T-helper 22 cell (primary cell): ENCODE measurements around the gene TBCD.
"Not testable (repeated sequence)": the region's sequence is repeated elsewhere in the genome, so short reads cannot be mapped to it uniquely, and the experiment has no call there.

Experiments used
- DNase-seq: peaks from one replicate; pipeline ENCODE4 v3.0.0-alpha.2; 2020; ENCODE audit warnings: low read depth

TBCD gene

GRCh38 chr17:82767041-82767754 lies 15.3 kb downstream of the TBCD start:
- DNase-seq: no peak

GRCh38 chr17:82769041-82769440 lies 17.2 kb downstream of the TBCD start:
- DNase-seq: no peak

- DNase-seq: no peak
Measured at GRCh38 chr17:82772026-82772425, 20.2 kb downstream of the TBCD start.

- not testable (repeated sequence) for DNase-seq
Measured at GRCh38 chr17:82774456-82774855, 22.6 kb downstream of the TBCD start.

GRCh38 chr17:82775001-82775823 lies 23.3 kb downstream of the TBCD start:
- peak; percentile 6 for DNase-seq

- DNase-seq: no peak
Measured at GRCh38 chr17:82776454-82776853, 24.6 kb downstream of the TBCD start.

GRCh38 chr17:82777778-82778375 lies 26.0 kb downstream of the TBCD start:
- not testable (repeated sequence) for DNase-seq

- DNase-seq: no peak
Measured at GRCh38 chr17:82779541-82779940, 27.7 kb downstream of the TBCD start.

- DNase-seq: no peak
Measured at GRCh38 chr17:82780195-82780594, 28.3 kb downstream of the TBCD start.

GRCh38 chr17:82780971-82781893 lies 29.4 kb downstream of the TBCD start:
- no peak for DNase-seq

- DNase-seq: peak; percentile 58
Measured at GRCh38 chr17:82781894-82782274, 30.0 kb downstream of the TBCD start.

- DNase-seq: no peak
Measured at GRCh38 chr17:82782657-82783207, 30.9 kb downstream of the TBCD start.

- no peak for DNase-seq
Measured at GRCh38 chr17:82783498-82783897, 31.6 kb downstream of the TBCD start.

GRCh38 chr17:82785581-82785980 lies 33.7 kb downstream of the TBCD start:
- not testable (repeated sequence) for DNase-seq

GRCh38 chr17:82786427-82786826 lies 34.6 kb downstream of the TBCD start:
- no peak for DNase-seq

GRCh38 chr17:82787081-82787848 lies 35.4 kb downstream of the TBCD start:
- no peak for DNase-seq

GRCh38 chr17:82788206-82789001 lies 36.5 kb downstream of the TBCD start:
- DNase-seq: no peak

- no peak for DNase-seq
Measured at GRCh38 chr17:82789051-82789592, 37.3 kb downstream of the TBCD start.

- DNase-seq: no peak
Measured at GRCh38 chr17:82789806-82790205, 37.9 kb downstream of the TBCD start.

- DNase-seq: no peak
Measured at GRCh38 chr17:82790391-82790790, 38.5 kb downstream of the TBCD start.
